Fibroblast of mammary gland (primary cell): Measurements from ENCODE around the gene SDHAF1.
A peak's percentile ranks its signal among the peaks of the same experiment; 100 is the strongest.
"Not testable (repeated sequence)": the region's sequence is repeated elsewhere in the genome, so short reads cannot be mapped to it uniquely, and the experiment has no call there.

Source experiments
- DNase-seq: peaks from one replicate; pipeline ENCODE4 v3.0.0-alpha.2; 2010; ENCODE audit warnings: low read depth
- H3K4me3 ChIP-seq: 2 replicates; pipeline ENCODE4 v1.5.1; 2011; ENCODE audit warnings: low read depth, mild to moderate bottlenecking, low read length, moderate library complexity; ENCODE audit not compliant: control insufficient read depth
- TF ChIP-seq, protein P1 (sequence below): conservative IDR thresholded peaks from 2 replicates; pipeline ENCODE4 v1.5.1; 2011; ENCODE audit warnings: low read depth, low read length, inconsistent platforms; ENCODE audit not compliant: control insufficient read depth, insufficient read depth

The SDHAF1 gene

DNA sequence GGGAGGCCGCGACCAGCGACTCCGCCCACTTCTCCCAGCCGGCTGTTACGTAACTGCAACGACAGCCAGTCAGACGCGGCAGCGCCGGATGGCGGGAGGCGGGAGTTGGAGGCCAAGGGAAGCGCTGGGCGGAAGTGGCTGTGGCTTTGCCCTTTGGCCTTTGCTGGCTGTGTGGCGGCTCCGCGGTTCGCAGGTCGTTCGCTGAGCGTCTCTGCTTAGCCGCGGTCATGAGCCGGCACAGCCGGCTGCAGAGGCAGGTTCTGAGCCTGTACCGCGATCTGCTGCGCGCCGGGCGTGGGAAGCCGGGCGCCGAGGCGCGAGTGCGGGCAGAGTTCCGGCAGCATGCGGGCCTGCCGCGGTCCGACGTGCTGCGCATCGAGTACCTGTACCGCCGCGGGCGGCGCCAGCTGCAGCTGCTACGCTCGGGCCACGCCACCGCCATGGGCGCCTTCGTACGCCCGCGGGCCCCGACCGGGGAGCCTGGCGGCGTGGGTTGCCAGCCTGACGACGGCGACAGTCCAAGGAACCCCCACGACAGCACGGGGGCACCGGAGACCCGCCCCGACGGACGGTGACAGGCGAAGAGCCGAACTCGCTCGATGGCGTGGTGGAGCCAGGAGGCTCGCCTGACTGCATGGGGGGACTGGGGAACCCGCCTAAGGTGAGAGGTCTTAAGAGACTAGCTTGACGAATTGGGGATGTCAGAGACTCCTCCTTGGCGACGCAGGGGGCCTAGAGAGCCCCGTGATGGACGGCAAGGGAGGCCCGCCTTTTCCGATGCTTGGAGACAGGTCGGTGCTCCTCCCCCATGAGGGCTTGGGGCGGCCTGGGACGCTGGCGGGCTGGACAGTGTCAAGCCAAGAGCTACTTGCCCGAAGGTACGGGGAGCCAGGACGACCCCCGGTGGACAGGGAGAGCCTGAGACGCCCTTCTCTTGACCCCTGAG, at the start of gene SDHAF1:
Gene SDHAF1 (plus strand): TSS at position 141 of the 946 bp plus-strand sequence. CDS start 87 bp downstream, at position 228.
- peak; percentile 91 for DNase-seq
- TF ChIP-seq, protein P1, sequence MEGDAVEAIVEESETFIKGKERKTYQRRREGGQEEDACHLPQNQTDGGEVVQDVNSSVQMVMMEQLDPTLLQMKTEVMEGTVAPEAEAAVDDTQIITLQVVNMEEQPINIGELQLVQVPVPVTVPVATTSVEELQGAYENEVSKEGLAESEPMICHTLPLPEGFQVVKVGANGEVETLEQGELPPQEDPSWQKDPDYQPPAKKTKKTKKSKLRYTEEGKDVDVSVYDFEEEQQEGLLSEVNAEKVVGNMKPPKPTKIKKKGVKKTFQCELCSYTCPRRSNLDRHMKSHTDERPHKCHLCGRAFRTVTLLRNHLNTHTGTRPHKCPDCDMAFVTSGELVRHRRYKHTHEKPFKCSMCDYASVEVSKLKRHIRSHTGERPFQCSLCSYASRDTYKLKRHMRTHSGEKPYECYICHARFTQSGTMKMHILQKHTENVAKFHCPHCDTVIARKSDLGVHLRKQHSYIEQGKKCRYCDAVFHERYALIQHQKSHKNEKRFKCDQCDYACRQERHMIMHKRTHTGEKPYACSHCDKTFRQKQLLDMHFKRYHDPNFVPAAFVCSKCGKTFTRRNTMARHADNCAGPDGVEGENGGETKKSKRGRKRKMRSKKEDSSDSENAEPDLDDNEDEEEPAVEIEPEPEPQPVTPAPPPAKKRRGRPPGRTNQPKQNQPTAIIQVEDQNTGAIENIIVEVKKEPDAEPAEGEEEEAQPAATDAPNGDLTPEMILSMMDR: no peak
- H3K4me3 ChIP-seq: peak within 1 kb of the TSS; percentile 69

DNA sequence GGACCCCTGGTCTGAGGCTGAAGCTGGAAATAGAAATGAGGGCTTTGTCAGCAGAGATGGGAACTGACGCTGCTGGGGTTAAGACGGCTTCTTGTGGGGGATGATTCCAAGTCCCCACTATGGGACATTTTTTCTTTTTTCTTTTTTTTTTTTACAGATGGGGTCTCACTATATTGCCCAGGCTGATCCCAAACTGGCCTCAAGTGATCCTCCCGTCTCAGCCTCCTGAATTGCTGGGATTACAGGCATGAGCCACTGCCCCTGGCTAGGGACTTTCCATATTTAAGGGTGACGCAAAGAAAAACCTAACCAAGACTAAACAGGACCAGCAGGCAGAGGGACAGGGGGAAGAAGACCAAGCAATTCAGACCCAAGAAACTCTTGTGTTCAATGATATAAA, 48.8 kb upstream of the SDHAF1 start:
- no peak for DNase-seq
- TF ChIP-seq, protein P1: no peak
- H3K4me3 ChIP-seq: no peak overlapping the region

GRCh38 chr19:35949131-35949530, 45.9 kb upstream of the SDHAF1 start:
- no peak overlapping the region for H3K4me3 ChIP-seq
- no peak for DNase-seq
- TF ChIP-seq, protein P1: no peak

- H3K4me3 ChIP-seq: no peak overlapping the region
- DNase-seq: no peak
- TF ChIP-seq, protein P1: no peak
These were observed 38.9 kb upstream of the SDHAF1 start for GRCh38 chr19:35955881-35956634.

DNA sequence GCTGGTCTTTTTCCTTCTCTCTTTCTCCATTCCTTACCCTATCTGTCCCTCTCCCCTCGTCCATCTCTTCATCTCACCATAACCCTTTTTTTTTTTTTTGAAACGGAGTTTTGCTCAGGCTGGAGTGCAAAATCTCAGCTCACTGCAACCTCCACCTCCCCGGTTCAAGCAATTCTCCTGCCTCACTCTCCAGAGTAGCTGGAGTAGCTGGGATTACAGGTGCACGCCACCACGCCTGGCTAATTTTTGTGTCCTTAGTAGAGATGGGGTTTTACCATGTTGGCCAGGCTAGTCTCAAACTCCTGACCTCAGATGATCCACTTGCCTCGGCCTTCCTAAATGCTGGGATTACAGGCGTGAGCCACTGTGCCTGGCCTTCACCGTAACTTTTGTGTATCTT, 37.6 kb upstream of the SDHAF1 start:
- not testable (repeated sequence) for H3K4me3 ChIP-seq, DNase-seq

GRCh38 chr19:35958660-35959039, 36.3 kb upstream of the SDHAF1 start:
- TF ChIP-seq, protein P1: no peak
- no peak for DNase-seq
- H3K4me3 ChIP-seq: no peak overlapping the region
